Cortex of kidney (tissue), 1 donor: ENCODE data around the gene TSHZ2.

Source experiments
- DNase-seq: peaks from one replicate; lab custom pipeline; 2025; lab: John Stamatoyannopoulos, UW

The TSHZ2 gene

DNA sequence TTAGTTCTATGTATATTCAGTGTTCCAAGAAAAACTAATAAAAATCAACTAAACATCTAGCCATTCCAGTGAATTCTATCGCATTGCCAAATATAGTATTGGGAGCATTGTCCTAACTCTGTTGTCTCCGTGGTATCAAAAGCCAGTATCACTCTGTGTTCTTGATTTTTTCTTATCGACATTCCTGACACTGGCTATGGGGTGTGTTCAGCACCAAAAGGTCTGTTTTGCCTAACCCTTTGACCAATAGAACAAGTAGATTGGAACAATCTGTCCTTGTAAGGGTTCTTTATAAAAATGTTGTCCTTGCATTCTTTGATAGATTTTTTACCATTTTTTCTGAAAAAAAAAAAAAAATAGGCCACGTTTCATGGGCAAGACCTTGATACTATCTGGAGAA, 161.5 kb downstream of the TSHZ2 start:
- DNase-seq = no peak

DNA sequence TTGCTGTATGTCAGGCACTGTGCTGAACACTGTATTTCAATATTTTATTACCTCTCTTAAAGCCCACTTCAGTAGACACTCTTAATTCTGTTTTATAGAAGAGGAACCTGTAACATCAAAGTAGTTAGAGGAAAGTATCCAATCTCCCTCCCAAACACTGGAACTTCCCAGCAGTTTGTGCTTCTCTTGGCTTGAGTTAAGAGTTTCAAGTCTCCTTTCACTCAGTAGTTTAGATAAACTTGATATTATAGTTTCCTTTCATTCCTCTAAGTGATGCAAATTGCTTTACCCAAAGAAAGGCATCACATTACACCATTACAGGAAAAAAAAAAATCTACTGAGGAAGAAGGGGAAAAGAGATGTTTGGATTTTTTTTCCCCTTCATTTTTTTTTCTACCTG, 164.3 kb downstream of the TSHZ2 start:
- no peak for DNase-seq

DNA sequence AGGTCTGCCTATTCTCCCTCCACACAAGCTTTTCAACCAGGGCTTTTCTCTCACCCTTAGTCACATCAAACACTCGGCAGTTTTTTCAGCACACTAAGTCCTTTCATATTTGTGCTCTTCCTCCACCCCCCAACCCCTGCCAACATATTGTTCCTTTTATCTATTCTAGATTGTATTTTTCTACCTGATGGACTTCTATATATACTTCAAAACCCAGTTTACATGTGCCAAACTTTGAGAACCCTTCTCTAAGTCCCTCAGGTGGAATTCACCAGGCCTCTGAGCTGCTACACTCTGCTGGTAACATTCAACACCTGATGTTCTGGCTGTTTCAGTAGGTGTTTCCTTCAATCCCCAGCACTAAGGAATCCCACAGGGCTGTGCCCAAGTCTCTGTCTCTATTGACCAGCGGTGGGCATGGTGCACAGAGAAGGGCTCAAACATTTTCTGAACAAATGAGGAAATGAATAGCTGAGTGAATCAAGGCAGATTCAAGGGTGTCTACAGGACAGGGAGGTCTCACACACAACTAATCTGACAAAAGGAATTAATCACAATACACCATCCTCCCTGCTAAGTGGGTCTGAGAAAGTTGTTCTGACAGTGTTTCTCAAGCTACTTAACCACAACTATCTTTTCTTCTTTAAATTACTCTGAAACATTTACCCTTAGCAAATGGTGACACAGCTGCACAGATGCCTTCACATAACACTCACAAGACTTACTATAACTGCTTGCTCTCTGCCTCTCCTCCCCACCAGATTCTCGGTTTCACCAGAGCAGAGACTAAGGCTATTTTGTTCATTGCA, 166.5 kb downstream of the TSHZ2 start:
- DNase-seq = no peak

DNA sequence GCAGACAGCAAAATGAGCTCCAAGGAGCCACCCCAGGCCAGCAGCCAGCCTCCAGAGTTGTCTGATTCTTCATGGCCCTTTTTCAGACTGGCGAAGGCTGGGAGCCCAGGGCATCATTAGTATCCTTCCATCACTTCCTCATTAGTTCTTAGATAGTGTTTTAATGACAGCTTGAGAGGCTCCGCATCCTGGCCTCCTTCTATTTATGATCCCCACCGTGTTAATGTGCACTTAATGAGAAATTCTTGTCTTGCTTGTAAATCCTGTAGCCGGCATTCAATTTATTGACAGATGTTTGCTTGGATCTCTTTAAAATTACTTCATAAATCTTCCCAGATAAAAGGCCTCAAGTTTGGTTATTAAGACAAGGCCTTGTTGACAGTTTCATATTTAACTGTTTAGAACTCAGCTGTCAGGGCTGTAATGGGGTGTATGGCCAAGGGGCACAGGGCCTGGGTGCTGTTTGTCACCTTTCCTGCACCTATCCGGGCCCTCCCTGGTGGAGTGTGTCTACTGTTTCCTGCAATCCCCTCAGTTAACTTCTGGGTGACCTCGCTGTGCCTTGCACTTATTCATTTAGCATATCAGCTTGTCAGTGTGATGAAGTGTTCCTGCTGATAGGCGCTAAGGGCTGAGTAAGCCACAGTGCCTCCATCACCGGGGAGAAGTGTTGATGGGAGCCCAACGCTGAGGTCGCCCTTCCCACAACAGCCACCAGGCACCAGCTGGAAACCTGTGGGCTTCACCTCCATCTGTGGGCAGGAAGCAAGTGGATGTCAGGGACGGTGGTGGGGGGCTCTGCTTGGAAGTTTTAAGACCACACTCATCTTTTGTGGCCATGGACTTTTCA, 169.3 kb downstream of the TSHZ2 start:
- DNase-seq = no peak

DNA sequence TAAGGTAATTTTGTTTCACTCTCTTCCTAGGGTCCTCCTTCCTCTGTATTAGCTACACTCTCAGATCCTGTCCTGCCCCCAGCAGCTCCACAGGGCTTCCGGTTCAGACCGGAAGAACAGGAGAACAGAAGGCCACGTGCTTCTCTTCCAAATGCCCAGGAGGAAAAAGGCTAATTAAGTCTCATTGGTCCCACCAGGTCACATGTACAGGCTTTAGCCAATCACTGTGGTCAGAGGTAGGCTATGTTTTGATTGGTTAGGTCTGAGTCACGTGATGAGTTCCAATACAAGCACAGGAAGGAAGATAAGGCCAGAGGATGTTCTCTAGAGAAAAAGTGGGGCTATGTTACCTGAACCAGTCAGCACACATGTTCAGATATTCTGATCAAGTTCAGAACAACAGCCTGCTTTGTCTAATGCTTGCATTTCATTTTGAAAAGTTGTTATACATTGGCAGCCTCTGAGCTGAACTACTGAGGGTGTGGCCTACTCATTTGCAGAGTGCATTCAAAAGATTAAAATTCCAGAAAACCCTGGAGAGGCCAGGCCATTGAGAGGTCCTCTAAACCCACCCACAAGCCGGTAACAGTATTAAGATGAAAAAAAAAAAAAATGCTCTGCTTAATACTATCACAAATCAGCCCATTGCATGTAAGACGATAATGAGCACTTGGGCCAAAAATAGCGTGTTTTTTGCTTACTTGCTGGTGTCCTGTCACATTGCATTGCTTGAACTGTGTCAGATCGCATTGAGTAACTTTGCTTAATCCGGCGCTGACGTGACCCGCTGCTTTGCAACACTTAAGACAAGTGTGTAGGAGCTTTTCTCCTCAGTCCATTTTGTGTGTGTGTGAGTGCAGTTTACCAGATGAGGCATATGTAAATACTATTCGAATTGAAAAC, 170.3 kb downstream of the TSHZ2 start:
- no peak for DNase-seq

DNA sequence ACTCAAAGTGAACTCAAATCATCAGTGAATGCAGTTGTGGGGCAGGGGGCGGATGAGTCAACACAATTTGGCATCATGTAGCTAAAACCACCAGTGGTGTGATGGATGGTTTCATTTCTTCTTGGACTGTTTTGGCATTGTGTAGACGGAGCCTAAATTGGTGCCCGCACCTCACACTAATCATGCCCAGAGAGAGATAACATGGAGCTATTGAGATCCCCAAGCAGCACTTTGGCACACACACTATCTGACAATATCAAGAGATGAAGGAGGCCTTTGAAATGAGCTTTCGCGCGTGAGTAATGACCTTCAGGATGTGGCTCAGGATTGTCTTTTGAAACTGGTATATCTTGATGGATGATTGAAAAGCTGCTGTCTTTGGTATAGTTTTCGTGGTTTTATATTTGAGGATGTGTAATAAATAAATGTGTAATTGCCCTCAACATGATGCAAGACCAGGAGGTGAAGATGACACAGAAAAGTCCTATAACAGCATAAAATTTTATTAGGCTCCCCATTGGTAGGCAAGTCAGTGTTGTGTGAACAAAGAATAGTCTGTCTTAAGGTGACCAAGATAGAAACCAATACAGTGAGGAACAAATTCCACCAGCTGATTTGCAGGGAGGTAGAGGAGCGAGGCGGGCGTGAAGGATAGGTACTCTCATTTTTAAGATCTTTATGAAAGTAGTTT, 174.2 kb downstream of the TSHZ2 start:
- DNase-seq = no peak

DNA sequence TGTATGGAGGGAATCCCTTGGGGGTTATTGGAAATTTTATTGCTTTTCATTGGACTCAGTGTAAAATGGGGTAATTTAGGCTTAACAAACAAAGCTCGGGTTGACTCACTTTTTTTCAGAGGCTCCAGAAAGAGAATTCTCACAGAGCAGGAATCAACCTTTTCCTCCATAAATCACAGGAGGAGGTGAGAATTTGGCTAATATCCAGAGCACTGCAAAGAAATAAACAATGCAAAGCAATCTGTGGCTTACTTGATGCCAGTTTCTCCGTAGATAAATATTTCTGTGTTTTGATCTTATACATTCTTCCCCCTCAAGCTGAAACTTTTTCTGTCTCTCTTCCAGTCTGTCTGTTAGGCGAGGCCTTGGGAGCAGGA, 176.6 kb downstream of the TSHZ2 start:
- no peak for DNase-seq

DNA sequence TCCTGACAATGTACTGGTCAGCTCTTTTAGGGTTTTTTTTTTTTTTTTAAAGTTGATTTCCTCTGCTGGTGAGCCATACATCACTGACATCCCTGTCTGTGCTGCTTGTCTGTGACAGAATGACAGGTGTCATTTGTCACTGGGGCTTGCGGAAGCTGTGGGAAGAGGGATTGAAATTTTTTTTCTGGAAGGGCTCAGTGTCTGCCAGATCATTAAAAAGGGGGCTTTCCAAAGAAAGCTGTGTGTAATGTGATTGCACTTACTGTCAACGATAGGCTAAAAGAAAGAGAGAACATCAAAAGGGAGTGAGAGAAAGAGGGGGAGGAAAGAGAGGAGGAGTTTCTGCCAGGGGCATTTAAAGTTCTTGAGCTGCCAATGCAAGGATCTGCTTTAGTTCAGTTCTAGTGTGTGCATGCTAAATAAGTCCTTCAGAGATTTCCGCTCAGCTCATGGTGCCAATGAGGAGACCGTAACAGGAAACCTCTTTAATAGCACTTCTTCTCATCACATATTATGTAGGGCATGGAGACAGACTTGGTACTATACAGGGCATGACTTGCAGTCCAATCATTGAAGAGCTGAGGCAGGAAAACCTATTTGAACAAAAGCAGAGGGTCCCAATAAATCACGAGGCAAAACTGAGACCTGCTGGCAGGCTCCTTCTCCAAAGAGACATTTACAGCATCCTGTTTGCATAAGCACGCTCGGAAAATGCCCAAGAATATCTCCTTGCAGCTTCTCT, 177.2 kb downstream of the TSHZ2 start:
- DNase-seq = no peak

DNA sequence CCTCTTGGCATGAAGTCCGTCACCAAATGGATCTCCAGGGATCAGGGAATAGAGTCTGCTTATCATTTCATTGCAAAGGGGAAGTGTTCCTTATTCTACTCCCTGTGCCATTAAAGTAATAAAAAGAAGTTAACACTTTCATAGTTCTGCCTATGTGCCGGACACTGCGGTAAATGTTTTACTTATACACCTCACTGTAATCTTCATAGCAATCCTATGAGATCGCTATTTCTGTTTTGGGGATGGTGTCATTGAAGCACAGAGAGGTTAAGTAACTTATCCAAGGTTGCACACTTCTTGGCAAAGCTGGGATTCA, 177.7 kb downstream of the TSHZ2 start:
- DNase-seq = no peak

DNA sequence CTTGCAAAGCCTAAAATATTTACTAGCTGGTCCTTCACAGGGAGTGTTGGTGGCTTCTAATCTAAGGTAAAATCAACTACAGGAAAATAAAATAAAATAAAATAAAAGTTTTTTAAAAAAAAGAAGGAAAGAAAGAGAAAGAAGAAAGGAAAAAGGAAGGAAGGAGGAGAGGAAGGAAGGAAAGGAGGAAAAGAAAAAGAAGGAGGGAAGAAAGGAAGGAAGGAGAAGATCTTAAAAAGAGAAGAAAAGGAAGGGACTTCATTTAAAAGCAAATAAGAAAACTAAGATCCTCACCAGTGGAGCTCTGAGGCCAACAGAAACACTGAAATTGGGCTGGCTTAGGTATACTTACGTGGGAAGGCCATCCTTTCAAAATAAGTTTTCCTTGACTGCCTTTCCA, 178.4 kb downstream of the TSHZ2 start:
- DNase-seq = no peak

DNA sequence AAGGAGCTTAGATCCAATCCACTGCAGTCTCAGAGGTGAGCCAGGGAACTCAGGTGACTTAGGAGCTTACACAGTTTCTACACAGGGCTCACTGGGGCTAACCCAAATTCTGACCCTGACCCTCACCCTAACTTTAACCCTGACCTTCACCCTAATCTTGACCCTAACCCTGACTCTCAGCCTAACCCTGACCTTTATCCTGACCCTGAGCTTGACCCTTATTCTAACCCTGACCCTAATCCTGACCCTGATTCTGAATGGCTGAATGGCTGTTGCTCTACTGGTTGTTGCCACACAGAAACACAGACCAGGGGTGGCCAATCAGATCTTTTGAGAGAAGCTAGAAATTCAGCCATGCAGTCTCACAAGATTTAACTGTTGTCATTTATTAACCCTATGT, 180.1 kb downstream of the TSHZ2 start:
- no peak for DNase-seq

DNA sequence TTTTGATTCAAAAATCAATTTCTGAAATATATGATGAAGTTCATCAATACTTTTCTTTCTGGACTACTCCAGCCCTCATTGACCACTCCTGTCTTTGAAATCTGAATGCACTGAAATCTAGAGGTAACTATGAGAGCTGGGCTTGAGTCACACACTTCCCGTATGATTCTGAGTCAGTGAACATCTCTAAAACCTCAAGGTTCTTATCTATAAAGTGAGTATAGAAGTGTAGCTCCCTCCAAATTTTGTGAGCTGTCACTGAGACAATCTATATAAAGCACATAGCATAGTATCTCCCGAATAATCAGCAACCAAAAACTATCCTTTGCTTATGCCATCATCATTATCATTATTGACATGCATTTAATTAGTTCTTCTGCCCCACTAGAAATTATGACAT, 182.4 kb downstream of the TSHZ2 start:
- no peak for DNase-seq

DNA sequence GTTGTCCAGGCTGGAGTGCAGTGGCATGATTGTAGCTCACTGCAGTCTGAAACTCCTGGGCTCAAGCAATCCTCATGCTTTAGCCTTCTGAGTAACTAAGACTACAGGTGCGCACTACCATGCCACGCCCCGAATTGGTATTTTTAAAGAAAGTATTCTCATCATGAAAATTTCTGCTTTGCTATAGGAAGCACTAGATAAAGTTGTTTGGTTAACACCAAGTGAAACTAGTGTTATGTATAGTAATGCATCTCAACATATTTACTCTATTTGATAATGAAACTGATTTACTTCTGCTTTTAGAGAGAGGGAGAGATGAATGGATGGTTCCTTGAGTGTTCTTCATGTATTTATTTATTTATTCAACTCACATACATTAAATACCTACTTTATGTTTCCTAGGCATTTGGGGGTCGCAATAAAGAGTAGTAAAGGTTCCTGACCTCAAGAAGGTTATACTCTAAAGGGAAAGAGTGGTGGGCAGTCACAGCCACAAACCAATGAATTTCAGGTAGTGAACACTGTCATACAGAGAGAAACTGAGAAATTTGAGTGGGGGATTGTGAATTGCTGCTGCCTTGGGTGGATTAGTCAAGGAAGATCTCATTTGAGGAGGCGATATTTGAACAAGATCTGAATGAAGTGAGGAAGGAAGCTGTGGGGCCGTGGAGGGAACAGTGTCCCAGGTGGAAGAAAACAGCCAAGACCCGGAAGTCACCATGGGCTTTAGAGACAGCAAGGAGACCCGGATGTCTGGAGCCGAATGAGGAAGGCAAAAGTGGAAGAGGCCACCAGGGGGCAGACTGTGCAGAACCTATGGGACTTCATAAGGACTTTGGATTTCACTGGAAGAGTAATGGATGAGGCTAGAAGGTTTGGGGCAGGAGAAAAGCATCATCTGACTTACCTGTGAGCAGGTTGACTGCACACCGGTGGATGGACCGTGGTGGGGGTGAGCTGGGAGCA, 185.6 kb downstream of the TSHZ2 start:
- DNase-seq = no peak

DNA sequence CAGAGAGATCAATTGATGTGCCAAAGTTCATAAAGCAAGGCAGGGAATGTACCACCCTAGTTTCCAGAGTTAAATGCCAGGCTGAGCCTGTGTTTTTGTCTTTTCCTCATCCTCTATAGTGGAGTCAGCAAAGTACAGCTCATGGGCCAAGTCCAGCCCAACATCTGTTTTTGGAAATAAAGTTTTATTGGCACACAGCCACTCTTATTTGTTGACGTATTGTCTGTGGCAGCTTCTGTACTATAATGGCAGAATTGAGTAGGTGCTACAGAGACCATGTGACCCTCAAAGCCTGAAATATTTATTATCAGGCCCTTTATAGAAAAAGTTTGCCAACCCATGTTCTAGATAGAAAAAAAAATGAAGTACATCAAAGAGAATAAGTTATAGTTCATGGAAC, 187.0 kb downstream of the TSHZ2 start:
- DNase-seq = no peak

DNA sequence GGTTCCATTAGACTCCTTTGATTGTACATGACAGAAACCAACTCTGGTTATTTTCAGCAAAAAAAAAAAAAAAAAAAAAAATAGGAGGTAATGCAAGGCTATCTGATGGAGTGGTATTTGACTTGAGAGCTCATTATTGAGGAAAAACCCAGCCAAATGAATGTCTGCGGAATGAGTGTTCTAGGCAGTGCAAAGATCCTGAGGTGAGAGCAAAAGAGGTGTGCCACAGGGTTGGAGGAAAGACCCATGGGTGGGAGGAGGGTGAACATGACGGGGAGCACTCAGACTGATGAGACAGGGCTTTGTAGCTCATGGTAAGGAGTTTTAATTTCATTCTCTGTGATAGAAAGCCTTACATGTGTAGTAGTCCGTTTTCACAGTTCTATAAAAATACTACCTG, 188.9 kb downstream of the TSHZ2 start:
- no peak for DNase-seq

DNA sequence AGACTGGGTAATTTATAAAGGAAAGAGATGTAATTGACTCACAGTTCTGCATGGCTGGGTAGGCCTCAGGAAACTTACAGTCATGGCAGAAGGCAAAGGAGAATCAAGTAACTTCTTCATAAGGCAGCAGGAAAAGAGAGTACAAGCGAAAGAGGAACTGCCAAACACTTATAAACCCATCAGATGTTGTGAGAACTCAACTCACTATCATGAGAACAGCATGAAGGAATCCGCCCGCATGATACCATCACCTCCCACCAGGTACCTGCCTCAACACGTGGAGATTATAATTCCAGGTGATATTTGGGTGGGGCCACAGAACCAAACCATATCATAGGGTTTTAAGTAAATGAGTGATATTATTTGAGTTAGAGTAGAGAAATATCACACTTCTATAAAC, 189.3 kb downstream of the TSHZ2 start:
- DNase-seq = no peak

DNA sequence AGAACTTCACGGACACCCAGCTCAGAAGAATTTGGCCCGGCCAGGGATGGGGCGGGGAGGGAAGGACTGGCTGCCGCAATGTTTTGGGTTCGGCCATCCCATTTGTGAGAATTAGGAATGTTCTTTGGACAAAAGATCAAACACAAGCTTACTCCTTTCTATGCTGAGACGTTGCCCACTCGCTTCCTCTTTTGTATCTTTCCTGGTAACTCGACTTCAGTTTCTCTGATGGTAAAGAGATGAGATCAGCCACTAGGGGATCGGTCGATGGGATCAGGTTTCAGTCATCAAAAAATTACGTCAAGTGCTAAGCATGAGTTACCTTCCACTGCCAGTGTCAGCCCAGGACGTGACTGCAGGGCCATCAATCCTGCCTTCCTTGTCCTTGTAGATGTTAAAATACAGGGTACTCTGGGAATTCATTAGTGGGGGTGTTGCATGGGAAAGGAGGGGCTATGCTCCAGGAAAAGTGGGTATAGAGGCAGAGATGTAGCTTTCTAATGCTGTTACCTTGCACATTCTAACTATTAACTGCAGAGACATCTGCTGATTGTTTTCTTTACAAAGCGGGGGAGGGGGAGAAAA, 190.2 kb downstream of the TSHZ2 start:
- DNase-seq = no peak

DNA sequence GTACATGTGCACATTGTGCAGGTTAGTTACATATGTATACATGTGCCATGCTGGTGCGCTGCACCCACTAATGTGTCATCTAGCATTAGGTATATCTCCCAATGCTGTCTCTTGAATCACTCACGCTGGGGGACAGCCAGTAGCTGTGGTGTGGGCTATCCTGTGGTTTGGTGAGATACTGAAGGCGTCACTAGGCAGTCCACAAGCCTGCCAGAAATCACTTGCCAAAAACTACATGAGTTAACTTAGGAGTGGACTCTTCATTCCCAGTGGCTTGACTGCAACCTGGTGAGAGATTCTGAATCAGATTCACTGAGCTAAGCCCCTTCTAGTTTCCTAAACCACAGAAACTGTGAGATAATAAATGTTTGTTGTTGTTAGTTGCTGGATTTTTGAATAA, 191.3 kb downstream of the TSHZ2 start:
- DNase-seq = no peak

DNA sequence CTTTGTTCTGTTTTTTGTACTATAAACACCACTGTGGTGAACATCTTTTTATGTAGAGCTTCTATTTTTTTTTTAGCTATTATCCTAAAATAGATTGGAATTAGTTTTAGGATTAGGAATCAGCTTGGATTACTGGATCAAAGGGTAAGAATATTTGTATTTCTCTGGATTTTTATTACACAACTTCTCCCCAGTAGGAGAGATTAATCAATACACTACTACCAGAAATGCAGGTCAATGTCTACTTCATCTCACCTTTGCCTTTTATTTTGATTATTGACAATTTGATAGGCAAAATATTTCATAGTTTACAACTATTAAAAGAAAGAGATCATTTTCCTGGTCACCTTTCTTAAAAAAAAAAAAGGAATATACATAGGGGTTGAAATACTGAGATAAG, 191.9 kb downstream of the TSHZ2 start:
- DNase-seq = no peak

DNA sequence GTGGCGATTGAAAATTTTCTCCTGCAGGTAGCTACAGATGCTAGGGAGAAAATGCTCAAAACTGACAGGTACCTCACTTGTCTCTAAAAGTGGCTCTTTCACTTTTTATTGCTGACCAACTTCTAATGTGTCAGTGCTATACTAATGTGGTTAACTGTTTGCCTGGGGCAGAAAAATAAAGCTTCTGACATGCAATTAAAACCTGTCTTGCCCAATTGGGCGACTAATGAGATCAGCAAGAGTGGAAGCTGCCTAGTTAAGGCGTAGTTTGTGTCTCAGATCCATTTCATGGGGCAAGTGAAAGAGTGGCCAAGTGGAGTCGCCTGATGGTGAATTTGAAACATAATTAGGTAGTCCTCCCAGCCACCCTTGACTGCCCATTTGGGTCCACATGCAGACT, 193.3 kb downstream of the TSHZ2 start:
- no peak for DNase-seq
